Measurements from ENCODE around the gene ALDH3A1. TPM values are rescaled to one million over a fixed set of nuclear protein-coding genes. Genes with fewer than 3 reads are reported as not detected.

Gene ALDH3A1
- total RNA-seq, 1 experiment from 2014 or later = not detected

DNA sequence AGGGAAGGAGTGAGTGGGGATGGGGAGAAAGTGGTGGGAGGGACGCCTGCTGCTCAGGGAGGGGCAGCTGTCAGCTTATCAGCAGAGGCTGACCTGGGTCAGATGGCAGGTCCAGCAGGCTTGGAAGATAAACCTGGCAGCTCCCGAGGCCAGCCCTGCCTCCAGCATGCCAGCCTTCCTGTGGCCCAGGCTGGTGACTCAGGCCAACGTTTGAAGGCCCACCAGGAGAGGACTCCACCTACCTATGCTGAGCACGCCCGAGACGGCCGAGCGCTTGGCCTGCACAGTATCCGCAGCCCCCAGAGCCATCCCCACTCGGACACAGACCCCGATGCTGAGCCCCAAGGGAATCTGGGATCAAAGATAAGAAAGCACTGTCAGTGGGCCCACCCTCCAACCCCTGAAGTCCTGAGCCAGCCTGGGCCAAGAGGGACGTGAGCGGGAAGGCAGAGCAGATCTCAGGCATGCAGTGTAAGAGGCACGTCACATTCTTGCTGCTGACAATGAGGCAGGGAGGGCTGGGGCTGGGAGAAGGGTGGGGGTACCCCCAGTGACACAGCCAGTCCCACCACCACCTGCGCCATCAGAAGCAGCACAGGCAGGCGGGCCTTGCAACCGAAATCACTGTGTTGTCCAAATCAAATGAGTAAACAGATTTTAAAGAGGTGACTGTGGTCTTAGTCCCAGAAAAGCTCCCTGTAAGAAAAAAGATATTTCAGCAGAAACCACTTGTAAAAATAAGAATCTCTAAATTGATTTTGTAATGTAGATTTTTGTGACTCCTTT is 44.1 kb downstream of the ALDH3A1 start:
- no peak for DNase-seq (ENCODE audit: low read depth)

DNA sequence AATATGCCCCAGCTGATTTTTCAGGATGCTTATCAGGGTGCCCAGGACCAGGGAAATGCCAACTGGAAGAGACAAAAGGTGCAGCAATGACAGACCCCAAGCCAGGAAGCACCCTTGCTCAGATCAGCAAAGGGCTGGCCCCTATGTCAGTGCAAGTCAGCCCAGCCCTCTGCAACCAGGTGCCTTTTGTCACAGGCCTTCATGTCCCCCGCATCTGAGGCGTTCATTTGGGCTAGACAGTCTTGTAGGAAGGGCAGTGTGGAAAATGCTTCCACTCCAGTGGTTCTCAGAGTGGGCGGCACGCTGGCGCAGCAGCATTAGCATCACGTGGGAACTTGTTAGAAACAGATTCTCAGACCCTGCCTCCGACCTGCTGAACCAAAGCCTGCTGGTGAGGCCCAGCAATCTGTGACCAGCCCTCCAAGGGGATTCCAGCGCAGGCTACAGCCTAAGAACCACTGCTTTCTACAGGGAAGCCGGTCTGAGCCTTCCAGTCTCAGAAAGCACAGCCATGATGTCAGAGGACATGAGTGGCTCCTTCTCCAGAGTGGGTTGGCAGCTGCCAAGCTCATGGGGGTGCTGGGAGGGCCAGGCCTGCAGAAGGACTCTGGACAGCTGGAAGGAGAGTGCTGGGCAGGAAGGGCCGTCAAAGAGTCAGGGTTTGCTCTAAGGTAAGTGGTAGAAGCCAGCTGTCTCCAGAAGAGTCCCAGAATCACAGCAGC is 44.8 kb downstream of the ALDH3A1 start:
- DNase-seq (ENCODE audit: low read depth) = no peak

DNA sequence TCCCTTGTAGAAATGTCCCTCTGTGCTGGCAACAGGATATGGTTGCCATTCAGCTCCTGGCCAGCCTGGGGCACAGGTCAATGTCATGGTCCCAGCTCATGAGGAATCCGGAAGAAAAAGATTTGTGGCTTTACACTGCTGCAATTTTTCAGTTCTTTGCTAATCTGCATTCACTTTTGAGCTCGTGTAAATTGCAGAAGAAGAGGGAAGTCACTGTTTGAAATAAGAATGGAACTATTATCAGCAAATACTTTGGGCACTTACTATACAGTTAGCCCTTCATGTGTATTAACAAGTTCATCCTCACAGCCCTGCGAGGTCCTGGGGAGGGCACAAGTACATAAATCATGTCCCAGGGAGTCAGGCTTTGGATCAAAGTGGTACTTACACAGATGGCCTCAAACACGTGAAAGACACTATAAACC is 45.9 kb downstream of the ALDH3A1 start:
- no peak for DNase-seq (ENCODE audit: low read depth)

Other genes with a start within 250 kb of the ALDH3A1 start
- 0.36 TPM in 1 of 2 replicates, not detected in the other for gene SLC47A1, start 214.4 kb downstream of the ALDH3A1 start, total RNA-seq (2014; rRNA removed; shearing (Covaris generic))
- 44.2 and 68.1 TPM in 2 replicates for gene ALDH3A2, start 99.5 kb downstream of the ALDH3A1 start, total RNA-seq (2014; rRNA removed; shearing (Covaris generic))
- not detected in 2 replicates for gene SLC47A2, start 31.7 kb downstream of the ALDH3A1 start, total RNA-seq (2014; rRNA removed; shearing (Covaris generic))
- 11.3 and 16.1 TPM in 2 replicates for gene ULK2, start 119.6 kb upstream of the ALDH3A1 start, total RNA-seq (2014; rRNA removed; shearing (Covaris generic))
- 14.1 and 19.7 TPM in 2 replicates for gene AKAP10, start 229.5 kb upstream of the ALDH3A1 start, total RNA-seq (2014; rRNA removed; shearing (Covaris generic))

Measured in RPMI7951 (cell line).